ENCODE data around the gene CDH4. TPM values are rescaled to one million over a fixed set of nuclear protein-coding genes. Genes with fewer than 3 reads are reported as not detected.
"Not testable (repeated sequence)": the region's sequence is repeated elsewhere in the genome, so short reads cannot be mapped to it uniquely, and the experiment has no call there.

Gene CDH4
- total RNA-seq, 2 donors from 2014 or later, result 0.08 to 0.09 TPM

DNA sequence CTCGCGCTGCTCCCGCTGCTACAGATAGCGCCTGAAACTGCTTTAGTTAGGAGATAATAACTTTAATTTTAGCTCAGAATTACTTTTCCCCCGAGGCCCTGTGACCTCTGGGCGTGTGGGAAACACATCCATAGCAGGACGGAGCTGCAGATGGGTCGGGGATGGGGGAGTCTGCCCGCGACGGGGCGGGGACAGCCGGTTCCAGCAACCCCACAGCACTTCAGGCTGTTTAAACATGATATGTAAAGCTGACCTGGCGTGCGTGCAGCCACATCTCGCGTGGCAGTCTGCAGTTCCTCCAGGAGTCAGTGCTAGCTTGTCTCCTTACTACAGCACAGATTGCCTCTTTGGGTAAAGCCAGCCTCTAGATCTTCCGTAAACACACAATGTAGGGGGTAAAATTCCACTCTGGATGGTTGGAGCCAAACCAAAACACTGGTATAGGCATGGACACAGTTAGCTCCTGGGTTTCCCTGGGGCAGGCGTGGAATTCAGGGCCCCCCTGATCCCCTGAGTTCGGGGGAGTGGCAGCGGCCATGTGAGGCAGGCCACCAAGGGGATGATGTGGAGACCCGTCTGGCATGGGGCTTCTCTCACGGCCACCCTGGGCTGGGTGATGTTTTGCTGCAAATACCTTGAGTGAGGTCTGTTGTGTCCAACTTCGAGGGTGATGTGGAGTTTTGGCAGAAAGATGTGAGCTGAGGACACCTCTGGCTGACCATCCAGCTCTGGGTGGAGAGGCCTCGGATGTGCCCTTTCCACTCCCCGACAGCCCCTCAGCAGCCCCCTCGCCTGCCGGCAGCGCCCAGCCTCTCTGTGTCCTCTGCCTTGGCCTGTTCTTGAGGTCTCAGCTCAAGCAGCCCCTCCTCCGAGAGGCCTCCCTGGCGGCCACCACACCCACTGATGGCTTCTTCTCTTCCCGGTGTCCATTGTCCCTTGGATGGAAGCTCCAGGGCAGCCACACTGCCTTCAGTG, 599.2 kb downstream of the CDH4 start:
- Mint-ChIP-seq H3K36me3 (no peaks in the 10 kb centered on the region), H3K27ac (no peak overlapping the region), H3K9me3 (no peaks in the 10 kb centered on the region)
- no peak for ATAC-seq
- no peak for DNase-seq (ENCODE audit: low spot score in 2 of 2)

DNA sequence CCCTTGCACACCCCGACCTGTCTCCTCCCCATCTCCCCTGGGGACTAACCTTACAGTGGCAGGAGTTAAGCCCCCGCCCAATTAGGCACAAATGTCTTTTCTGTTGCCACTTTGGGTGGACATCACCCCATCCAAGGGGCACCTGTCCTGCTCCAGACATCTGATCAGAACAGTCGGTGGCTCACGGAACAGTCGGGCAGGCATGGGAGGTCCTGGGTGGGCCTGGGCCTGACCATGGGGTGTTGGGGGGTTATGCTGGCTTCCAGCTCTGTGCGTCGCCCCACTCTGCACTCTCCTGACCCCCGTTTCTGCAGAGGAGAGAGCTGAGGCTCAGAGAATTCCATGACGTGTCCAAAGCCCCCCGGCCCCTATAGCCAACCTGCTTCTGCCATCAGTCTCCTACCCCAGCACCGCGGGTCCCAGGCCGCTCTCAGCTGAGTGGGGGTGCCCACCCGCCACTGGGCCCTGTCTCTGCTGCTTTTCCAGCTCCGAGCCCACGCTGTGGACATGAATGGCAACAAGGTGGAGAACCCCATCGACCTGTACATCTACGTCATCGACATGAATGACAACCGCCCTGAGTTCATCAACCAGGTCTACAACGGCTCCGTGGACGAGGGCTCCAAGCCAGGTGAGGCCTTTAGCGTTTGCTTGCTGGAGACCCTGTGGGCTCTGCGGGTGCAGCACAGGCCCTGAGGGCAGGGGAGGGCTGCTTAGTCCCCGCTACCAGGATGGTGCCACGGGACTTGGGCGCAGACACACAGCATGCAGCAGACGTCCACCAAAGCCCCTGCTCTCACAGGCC, 600.4 kb downstream of the CDH4 start:
- no peak overlapping the region for H3K27ac Mint-ChIP-seq
- H3K9me3 Mint-ChIP-seq, result no peaks in the 10 kb centered on the region
- ATAC-seq (no peak), DNase-seq (ENCODE audit: low spot score in 2 of 2) (no peak)
- no peaks in the 10 kb centered on the region for H3K36me3 Mint-ChIP-seq

GRCh38 chr20:61853073-61854005, 601.3 kb downstream of the CDH4 start:
- Mint-ChIP-seq H3K9me3 (no peaks in the 10 kb centered on the region), H3K36me3 (no peaks in the 10 kb centered on the region), H3K27ac (no peak overlapping the region)
- ATAC-seq (no peak), DNase-seq (ENCODE audit: low spot score in 2 of 2) (no peak)

- H3K27ac Mint-ChIP-seq; H3K36me3 Mint-ChIP-seq; ATAC-seq; H3K9me3 Mint-ChIP-seq; DNase-seq (ENCODE audit: low spot score in 2 of 2): not testable (repeated sequence)
Measured at GRCh38 chr20:61854538-61854937, 602.5 kb downstream of the CDH4 start.

GRCh38 chr20:61855286-61855685, 603.2 kb downstream of the CDH4 start:
- H3K9me3 Mint-ChIP-seq, result no peaks in the 10 kb centered on the region

DNA sequence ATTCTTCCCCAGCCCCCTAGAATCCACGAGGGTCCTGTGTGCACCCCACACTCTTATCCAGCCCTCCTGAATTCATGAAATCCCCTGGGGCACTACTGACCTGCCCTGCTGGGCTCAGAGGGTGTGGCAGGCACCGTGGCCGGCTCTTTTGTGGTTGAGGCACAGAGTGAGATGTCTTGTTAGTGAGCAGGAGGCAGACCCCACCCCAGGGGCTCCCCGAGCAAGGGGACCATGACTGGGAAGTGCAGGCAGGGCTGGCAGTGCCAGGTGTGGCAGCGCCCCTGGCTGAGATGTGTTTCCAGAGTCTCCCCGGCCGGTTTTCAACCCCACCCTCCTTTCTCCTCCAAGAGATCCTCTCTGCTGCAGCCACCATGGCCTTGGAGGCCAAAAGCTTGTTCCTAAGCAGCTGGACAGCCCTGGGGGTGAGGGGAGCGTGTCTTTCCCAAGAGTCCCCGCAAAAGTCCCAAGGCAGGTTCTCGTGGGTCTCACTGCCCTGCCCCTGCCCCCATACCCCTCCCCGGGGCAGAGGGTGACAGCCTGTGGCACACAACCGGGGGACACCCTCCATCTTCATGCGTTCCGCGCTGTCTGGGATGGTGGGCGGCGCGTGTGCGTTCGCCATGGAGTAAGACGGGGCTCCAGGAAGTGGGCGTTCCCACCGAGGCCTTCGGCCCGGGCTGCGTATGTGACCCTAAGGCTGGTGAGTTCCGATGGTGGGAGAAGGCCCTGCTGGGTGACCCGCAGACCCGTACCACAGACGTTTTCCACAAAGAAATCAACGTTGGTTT, 604.8 kb downstream of the CDH4 start:
- DNase-seq (ENCODE audit: low spot score in 2 of 2) (no peak), ATAC-seq (no peak)
- H3K27ac Mint-ChIP-seq, result no peak overlapping the region
- H3K9me3 Mint-ChIP-seq, result no peaks in the 10 kb centered on the region
- no peaks in the 10 kb centered on the region for H3K36me3 Mint-ChIP-seq

More at GRCh38 chr20:61855286-61855685, 603.2 kb downstream of the CDH4 start:
- Mint-ChIP-seq H3K36me3 (no peaks in the 10 kb centered on the region), H3K27ac (no peak overlapping the region)
- DNase-seq (ENCODE audit: low spot score in 2 of 2) (no peak), ATAC-seq (no peak)

DNA sequence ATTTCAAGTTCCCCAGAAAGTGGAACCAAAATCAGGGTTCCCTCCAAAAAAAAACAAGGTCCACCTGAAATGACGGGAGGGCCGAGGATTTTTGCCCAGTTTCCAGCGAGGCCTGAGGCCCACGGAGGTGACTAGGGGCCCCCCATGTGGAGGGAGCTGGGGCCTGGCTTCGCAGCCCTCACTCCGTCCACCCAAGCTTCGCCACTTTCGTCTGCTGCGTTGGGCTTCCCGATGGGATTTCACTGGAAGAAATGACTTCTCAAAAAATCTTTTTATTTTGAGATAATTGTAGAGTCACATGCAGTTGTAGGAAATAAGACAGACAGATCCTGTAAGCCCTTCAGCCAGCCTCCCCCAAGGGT, 605.3 kb downstream of the CDH4 start:
- ATAC-seq (no peak), DNase-seq (ENCODE audit: low spot score in 2 of 2) (no peak)
- Mint-ChIP-seq H3K27ac (no peak overlapping the region), H3K9me3 (no peaks in the 10 kb centered on the region), H3K36me3 (no peaks in the 10 kb centered on the region)

DNA sequence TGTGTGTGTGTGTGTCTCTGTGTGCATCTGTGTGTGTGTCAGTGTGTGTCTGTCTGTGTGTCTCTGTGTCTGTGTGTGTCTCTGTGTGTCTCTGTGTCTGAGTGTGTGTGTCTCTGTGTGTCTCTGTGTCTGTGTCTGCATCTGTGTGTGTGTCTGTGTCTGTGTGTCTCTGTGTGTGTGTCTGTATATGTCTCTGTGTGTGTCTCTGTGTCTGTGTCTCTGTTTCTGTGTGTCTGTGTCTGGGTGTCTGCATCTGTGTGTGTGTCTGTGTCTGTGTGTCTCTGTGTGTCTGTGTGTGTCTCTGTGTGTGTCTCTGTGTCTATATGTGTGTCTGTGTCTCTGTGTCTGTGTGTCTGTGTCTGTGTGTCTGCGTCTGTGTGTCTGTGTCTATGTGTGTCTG, 605.8 kb downstream of the CDH4 start:
- Mint-ChIP-seq H3K9me3 (no peaks in the 10 kb centered on the region), H3K36me3 (no peaks in the 10 kb centered on the region), H3K27ac (no peak overlapping the region)
- ATAC-seq (no peak), DNase-seq (ENCODE audit: low spot score in 2 of 2) (no peak)

- Mint-ChIP-seq H3K27ac (no peak overlapping the region), H3K9me3 (no peaks in the 10 kb centered on the region)
Measured at GRCh38 chr20:61859767-61860166, 607.7 kb downstream of the CDH4 start.

GRCh38 chr20:61860260-61860987, 608.4 kb downstream of the CDH4 start:
- Mint-ChIP-seq H3K36me3 (no peaks in the 10 kb centered on the region), H3K9me3 (peaks cover 5% of the 10 kb centered on the region in 2 donors), H3K27ac (no peak overlapping the region)
- DNase-seq (ENCODE audit: low spot score in 2 of 2), result no peak
- no peak for ATAC-seq

More at GRCh38 chr20:61859767-61860166, 607.7 kb downstream of the CDH4 start:
- ATAC-seq (no peak), DNase-seq (ENCODE audit: low spot score in 2 of 2) (no peak)
- no peaks in the 10 kb centered on the region for H3K36me3 Mint-ChIP-seq

- peak overlapping the region in 1 of 2 donors; percentile 12 for H3K27ac Mint-ChIP-seq
- ATAC-seq, result no peak
- no peaks in the 10 kb centered on the region for H3K36me3 Mint-ChIP-seq
- DNase-seq (ENCODE audit: low spot score in 2 of 2), result no peak
- peaks cover 8 to 9% of the 10 kb centered on the region in 2 donors for H3K9me3 Mint-ChIP-seq
Measured at GRCh38 chr20:61861054-61861841, 609.2 kb downstream of the CDH4 start.

DNA sequence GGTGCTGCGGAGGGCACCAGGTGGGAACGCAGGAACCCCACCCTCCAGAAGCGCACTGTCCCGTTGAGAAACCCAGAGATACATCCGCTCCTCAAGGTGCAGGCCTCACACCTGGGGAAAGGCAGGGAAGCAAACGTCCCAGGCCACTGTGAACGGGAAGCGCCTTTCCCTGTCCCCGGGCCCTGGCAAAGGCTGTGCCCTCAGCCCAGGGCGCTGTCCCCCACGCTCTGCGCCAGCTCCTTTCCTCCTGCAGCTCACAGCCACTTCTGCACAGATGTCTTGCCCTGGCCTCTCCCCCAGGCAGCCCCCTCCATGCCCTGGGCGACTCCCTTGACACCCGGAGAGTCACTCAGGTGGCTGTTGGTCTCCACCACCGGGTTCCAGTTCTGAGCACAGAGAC, 609.8 kb downstream of the CDH4 start:
- Mint-ChIP-seq H3K27ac (no peak overlapping the region), H3K36me3 (no peaks in the 10 kb centered on the region), H3K9me3 (peaks cover 8 to 14% of the 10 kb centered on the region in 2 donors)
- DNase-seq (ENCODE audit: low spot score in 2 of 2) (no peak), ATAC-seq (no peak)

GRCh38 chr20:61862881-61863280, 610.8 kb downstream of the CDH4 start:
- DNase-seq (ENCODE audit: low spot score in 2 of 2) (no peak), ATAC-seq (no peak)
- Mint-ChIP-seq H3K9me3 (peaks cover 8 to 14% of the 10 kb centered on the region in 2 donors), H3K27ac (no peak overlapping the region), H3K36me3 (no peaks in the 10 kb centered on the region)

GRCh38 chr20:61864481-61864880, 612.4 kb downstream of the CDH4 start:
- Mint-ChIP-seq H3K9me3 (peaks cover 8 to 14% of the 10 kb centered on the region in 2 donors), H3K36me3 (no peaks in the 10 kb centered on the region), H3K27ac (no peak overlapping the region)
- DNase-seq (ENCODE audit: low spot score in 2 of 2) (no peak), ATAC-seq (no peak)
